ENCODE data around the gene SNX24. TPM values are rescaled to one million over a fixed set of nuclear protein-coding genes. Genes with fewer than 3 reads are reported as not detected.

SNX24 gene
- total and polyA plus RNA-seq, 10 of the 15 experiments (the other 5 are each of a cell fraction or from before 2014, with no cell fraction given), result 0.15 to 6.6 (median 4.1) TPM

GRCh38 chr5:123046222-123046621 is 200.8 kb downstream of the SNX24 start:
- Histone ChIP-seq H3K36me3 (ENCODE audit: control insufficient read depth in 2 of 2, insufficient read depth in 2 of 2, low read length in 1 of 2) (no peaks in the 10 kb centered on the region), H3K9ac (ENCODE audit: control insufficient read depth, insufficient read depth, low read length) (no peak overlapping the region), H3K27ac (ENCODE audit: control insufficient read depth, insufficient read depth) (no peak overlapping the region), H4K20me1 (ENCODE audit: control insufficient read depth, insufficient read depth) (no peaks in the 10 kb centered on the region), H3K4me2 (ENCODE audit: control insufficient read depth, insufficient read depth) (no peak overlapping the region), H2AFZ (ENCODE audit: control insufficient read depth, low read depth, low read length) (no peak overlapping the region), H3K4me3 (no peak overlapping the region), H3K9me3 (replicated peaks; ENCODE audit: control insufficient read depth, insufficient read depth, low read length) (no peaks in the 10 kb centered on the region), H3K79me2 (ENCODE audit: control insufficient read depth, insufficient read depth, low read length) (no peaks in the 10 kb centered on the region), H3K27me3 (replicated peaks in 1 of 2; ENCODE audit: control insufficient read depth in 2 of 2, insufficient read depth in 2 of 2, low read length in 1 of 2) (no peaks in the 10 kb centered on the region; a peak in 1 of 4 replicates), H3K4me1 (ENCODE audit: control insufficient read depth, insufficient read depth, low read length) (no peaks in the 10 kb centered on the region)
- ChIA-PET POLR2A (no interaction called here), CTCF (no interaction called here), SMC1A (ENCODE audit: uncharacterized antibody, unreplicated experiment) (no interaction called here), RAD21 (ENCODE audit: unreplicated experiment) (no interaction called here)
- FAIRE-seq, result no peak
- DNase-seq (ENCODE audit: low read depth, low spot score), result no peak
- intact Hi-C loops (cut with micrococcal nuclease; ENCODE audit: unreplicated experiment), result no loop called here
- no peak for TF ChIP-seq PAX8 (IDR thresholded peaks at IDR 0.05)
- TF ChIP-seq PML (IDR thresholded peaks at IDR 0.05; ENCODE audit: low read length), result no peak
- TF ChIP-seq, protein P1, sequence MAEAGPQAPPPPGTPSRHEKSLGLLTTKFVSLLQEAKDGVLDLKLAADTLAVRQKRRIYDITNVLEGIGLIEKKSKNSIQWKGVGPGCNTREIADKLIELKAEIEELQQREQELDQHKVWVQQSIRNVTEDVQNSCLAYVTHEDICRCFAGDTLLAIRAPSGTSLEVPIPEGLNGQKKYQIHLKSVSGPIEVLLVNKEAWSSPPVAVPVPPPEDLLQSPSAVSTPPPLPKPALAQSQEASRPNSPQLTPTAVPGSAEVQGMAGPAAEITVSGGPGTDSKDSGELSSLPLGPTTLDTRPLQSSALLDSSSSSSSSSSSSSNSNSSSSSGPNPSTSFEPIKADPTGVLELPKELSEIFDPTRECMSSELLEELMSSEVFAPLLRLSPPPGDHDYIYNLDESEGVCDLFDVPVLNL (IDR thresholded peaks at IDR 0.05; ENCODE audit: low read depth, low read length), result no peak
- no peak for TF ChIP-seq E4F1 (IDR thresholded peaks at IDR 0.05; ENCODE audit: borderline replicate concordance, partially characterized antibody)
- no peak for TF ChIP-seq TCF7 (IDR thresholded peaks at IDR 0.05; ENCODE audit: borderline replicate concordance)
- TF ChIP-seq, protein P2, sequence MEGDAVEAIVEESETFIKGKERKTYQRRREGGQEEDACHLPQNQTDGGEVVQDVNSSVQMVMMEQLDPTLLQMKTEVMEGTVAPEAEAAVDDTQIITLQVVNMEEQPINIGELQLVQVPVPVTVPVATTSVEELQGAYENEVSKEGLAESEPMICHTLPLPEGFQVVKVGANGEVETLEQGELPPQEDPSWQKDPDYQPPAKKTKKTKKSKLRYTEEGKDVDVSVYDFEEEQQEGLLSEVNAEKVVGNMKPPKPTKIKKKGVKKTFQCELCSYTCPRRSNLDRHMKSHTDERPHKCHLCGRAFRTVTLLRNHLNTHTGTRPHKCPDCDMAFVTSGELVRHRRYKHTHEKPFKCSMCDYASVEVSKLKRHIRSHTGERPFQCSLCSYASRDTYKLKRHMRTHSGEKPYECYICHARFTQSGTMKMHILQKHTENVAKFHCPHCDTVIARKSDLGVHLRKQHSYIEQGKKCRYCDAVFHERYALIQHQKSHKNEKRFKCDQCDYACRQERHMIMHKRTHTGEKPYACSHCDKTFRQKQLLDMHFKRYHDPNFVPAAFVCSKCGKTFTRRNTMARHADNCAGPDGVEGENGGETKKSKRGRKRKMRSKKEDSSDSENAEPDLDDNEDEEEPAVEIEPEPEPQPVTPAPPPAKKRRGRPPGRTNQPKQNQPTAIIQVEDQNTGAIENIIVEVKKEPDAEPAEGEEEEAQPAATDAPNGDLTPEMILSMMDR (IDR thresholded peaks at IDR 0.05 in 2 of 3, conservative IDR thresholded peaks at IDR 0.05 in 1 of 3; ENCODE audit: control insufficient read depth in 2 of 3, extremely low read depth in 1 of 3, insufficient read depth in 1 of 3, low read depth in 3 of 3, low read length in 3 of 3), result no peak
- no peak for TF ChIP-seq CREM (IDR thresholded peaks at IDR 0.05; ENCODE audit: low read depth)
- TF ChIP-seq ETV6 (conservative IDR thresholded peaks at IDR 0.05 in 1 of 2, IDR thresholded peaks at IDR 0.05 in 1 of 2; ENCODE audit: borderline replicate concordance in 1 of 2, low read depth in 1 of 2), result no peak
- no peak for TF ChIP-seq CUX1 (IDR thresholded peaks at IDR 0.05; ENCODE audit: insufficient replicate concordance, low read depth, low read length)
- no peak for TF ChIP-seq MTA3 (IDR thresholded peaks at IDR 0.05; ENCODE audit: borderline replicate concordance, low read length)
- no peak for TF ChIP-seq SIX5 (IDR thresholded peaks at IDR 0.05; ENCODE audit: low read depth, low read length, severe bottlenecking)
- no peak for TF ChIP-seq STAT3 (IDR thresholded peaks at IDR 0.05; ENCODE audit: low read depth, low read length)
- TF ChIP-seq KDM1A (IDR thresholded peaks at IDR 0.05; ENCODE audit: borderline replicate concordance), result no peak
- WGBS (ENCODE audit: insufficient coverage, insufficient replicate concordance, low lambda C conversion rate, missing lambda C conversion rate), result 70% methylated on average over 4 of the region's 4 CpGs
- in situ Hi-C loops (cut with MboI), result no loop called here
- no TSS peak for BruUV-seq (replicated peaks)
- no peak for ATAC-seq
